HS-5 (cell line): ENCODE results near the gene ZFR.
A peak's percentile ranks its signal among the peaks of the same experiment; 100 is the strongest.
"Not testable (repeated sequence)": the region's sequence is repeated elsewhere in the genome, so short reads cannot be mapped to it uniquely, and the experiment has no call there.

ENCODE experiments used
- DNase-seq: peaks from one replicate; pipeline ENCODE4 v3.0.0-alpha.2; 2012; ENCODE audit warnings: low read depth

Gene ZFR

GRCh38 chr5:32450952-32451351, 6.4 kb upstream of the ZFR start:
- no peak for DNase-seq

GRCh38 chr5:32449262-32449661, 4.7 kb upstream of the ZFR start:
- no peak for DNase-seq

GRCh38 chr5:32446630-32447029, 2.1 kb upstream of the ZFR start:
- DNase-seq, result no peak

GRCh38 chr5:32445831-32446614, 1.5 kb upstream of the ZFR start:
- no peak for DNase-seq

GRCh38 chr5:32445287-32445758, 783 bp upstream of the ZFR start:
- no peak for DNase-seq

- DNase-seq, result peak; percentile 42
Measured at GRCh38 chr5:32443541-32444430, 754 bp downstream of the ZFR start.

GRCh38 chr5:32443145-32443540, 1.4 kb downstream of the ZFR start:
- peak; percentile 50 for DNase-seq

- DNase-seq, result no peak
Measured at GRCh38 chr5:32439086-32439642, 5.4 kb downstream of the ZFR start.

GRCh38 chr5:32436553-32437242, 7.8 kb downstream of the ZFR start:
- DNase-seq, result no peak

- no peak for DNase-seq
Measured at GRCh38 chr5:32435383-32435782, 9.2 kb downstream of the ZFR start.

GRCh38 chr5:32434221-32434620, 10.3 kb downstream of the ZFR start:
- DNase-seq, result no peak

- DNase-seq, result no peak
Measured at GRCh38 chr5:32432633-32433032, 11.9 kb downstream of the ZFR start.

- not testable (repeated sequence) for DNase-seq
Measured at GRCh38 chr5:32430825-32431224, 13.7 kb downstream of the ZFR start.

- DNase-seq, result no peak
Measured at GRCh38 chr5:32428426-32428825, 16.1 kb downstream of the ZFR start.

GRCh38 chr5:32426440-32427151, 17.9 kb downstream of the ZFR start:
- DNase-seq, result no peak

GRCh38 chr5:32422697-32423096, 21.8 kb downstream of the ZFR start:
- DNase-seq, result no peak

- no peak for DNase-seq
Measured at GRCh38 chr5:32421075-32421474, 23.5 kb downstream of the ZFR start.

GRCh38 chr5:32420506-32420905, 24.0 kb downstream of the ZFR start:
- peak; percentile 8 for DNase-seq

- no peak for DNase-seq
Measured at GRCh38 chr5:32419791-32420190, 24.7 kb downstream of the ZFR start.

- DNase-seq, result no peak
Measured at GRCh38 chr5:32413466-32414263, 30.9 kb downstream of the ZFR start.

- no peak for DNase-seq
Measured at GRCh38 chr5:32410630-32411029, 33.9 kb downstream of the ZFR start.
